ENCODE measurements around the gene EVL.

The EVL gene

GRCh38 chr14:100132161-100132902 is 67.1 kb downstream of the EVL start:
- DNase-seq = no peak

GRCh38 chr14:100132903-100133510 is 67.8 kb downstream of the EVL start:
- no peak for DNase-seq

- DNase-seq = no peak
Observed at GRCh38 chr14:100134586-100134985, 69.4 kb downstream of the EVL start.

GRCh38 chr14:100135073-100135472 is 69.9 kb downstream of the EVL start:
- DNase-seq = no peak

GRCh38 chr14:100135784-100136183 is 70.6 kb downstream of the EVL start:
- DNase-seq = no peak

- DNase-seq = no peak
Observed at GRCh38 chr14:100137173-100137572, 72.0 kb downstream of the EVL start.

- DNase-seq = no peak
Observed at GRCh38 chr14:100138082-100138787, 73.0 kb downstream of the EVL start.

- DNase-seq = no peak
Observed at GRCh38 chr14:100138955-100139354, 73.7 kb downstream of the EVL start.

- no peak for DNase-seq
Observed at GRCh38 chr14:100140452-100141078, 75.3 kb downstream of the EVL start.

- no peak for DNase-seq
Observed at GRCh38 chr14:100141098-100141497, 75.9 kb downstream of the EVL start.

GRCh38 chr14:100142073-100143040 is 77.1 kb downstream of the EVL start:
- DNase-seq = no peak

GRCh38 chr14:100143523-100143922 is 78.3 kb downstream of the EVL start:
- no peak for DNase-seq

GRCh38 chr14:100143934-100144333 is 78.7 kb downstream of the EVL start:
- DNase-seq = no peak

- no peak for DNase-seq
Observed at GRCh38 chr14:100144645-100144995, 79.4 kb downstream of the EVL start.

- DNase-seq = no peak
Observed at GRCh38 chr14:100144996-100145646, 79.9 kb downstream of the EVL start.

GRCh38 chr14:100145682-100146464 is 80.7 kb downstream of the EVL start:
- no peak for DNase-seq

- DNase-seq = no peak
Observed at GRCh38 chr14:100146531-100147091, 81.4 kb downstream of the EVL start.

- DNase-seq = no peak
Observed at GRCh38 chr14:100147181-100147631, 82.0 kb downstream of the EVL start.

GRCh38 chr14:100147691-100148464 is 82.7 kb downstream of the EVL start:
- no peak for DNase-seq
